Measurements from ENCODE around the gene SHLD1.

The SHLD1 gene

GRCh38 chr20:5818346-5818681, 68.1 kb downstream of the SHLD1 start:
- no peak for DNase-seq

- no peak for DNase-seq
Measured at GRCh38 chr20:5820738-5821137, 70.5 kb downstream of the SHLD1 start.

- DNase-seq = no peak
Measured at GRCh38 chr20:5821627-5822215, 71.5 kb downstream of the SHLD1 start.

- no peak for DNase-seq
Measured at GRCh38 chr20:5822569-5822968, 72.4 kb downstream of the SHLD1 start.

- DNase-seq = no peak
Measured at GRCh38 chr20:5825130-5825719, 75.0 kb downstream of the SHLD1 start.

- DNase-seq = no peak
Measured at GRCh38 chr20:5827098-5827853, 77.1 kb downstream of the SHLD1 start.

- no peak for DNase-seq
Measured at GRCh38 chr20:5827861-5828260, 77.7 kb downstream of the SHLD1 start.

- DNase-seq = no peak
Measured at GRCh38 chr20:5829241-5829809, 79.1 kb downstream of the SHLD1 start.

- peak in 2 of 51 donors; percentile 15 to 39 for DNase-seq
Measured at GRCh38 chr20:5831539-5832237, 81.5 kb downstream of the SHLD1 start.

- no peak for DNase-seq
Measured at GRCh38 chr20:5833309-5833941, 83.2 kb downstream of the SHLD1 start.

GRCh38 chr20:5834436-5835005, 84.3 kb downstream of the SHLD1 start:
- DNase-seq = no peak

- no peak for DNase-seq
Measured at GRCh38 chr20:5835321-5835821, 85.2 kb downstream of the SHLD1 start.

GRCh38 chr20:5835871-5836270, 85.7 kb downstream of the SHLD1 start:
- DNase-seq = no peak

- DNase-seq = no peak
Measured at GRCh38 chr20:5836569-5836968, 86.4 kb downstream of the SHLD1 start.

- DNase-seq = no peak
Measured at GRCh38 chr20:5840411-5841002, 90.3 kb downstream of the SHLD1 start.

- no peak for DNase-seq
Measured at GRCh38 chr20:5841522-5841921, 91.3 kb downstream of the SHLD1 start.

GRCh38 chr20:5842465-5842864, 92.3 kb downstream of the SHLD1 start:
- no peak for DNase-seq

GRCh38 chr20:5843054-5843592, 92.9 kb downstream of the SHLD1 start:
- no peak for DNase-seq

- DNase-seq = peak in 1 of 51 donors; percentile 36
Measured at GRCh38 chr20:5844063-5844681, 94.0 kb downstream of the SHLD1 start.
